ENCODE data around the gene GAPDHS.

DNA sequence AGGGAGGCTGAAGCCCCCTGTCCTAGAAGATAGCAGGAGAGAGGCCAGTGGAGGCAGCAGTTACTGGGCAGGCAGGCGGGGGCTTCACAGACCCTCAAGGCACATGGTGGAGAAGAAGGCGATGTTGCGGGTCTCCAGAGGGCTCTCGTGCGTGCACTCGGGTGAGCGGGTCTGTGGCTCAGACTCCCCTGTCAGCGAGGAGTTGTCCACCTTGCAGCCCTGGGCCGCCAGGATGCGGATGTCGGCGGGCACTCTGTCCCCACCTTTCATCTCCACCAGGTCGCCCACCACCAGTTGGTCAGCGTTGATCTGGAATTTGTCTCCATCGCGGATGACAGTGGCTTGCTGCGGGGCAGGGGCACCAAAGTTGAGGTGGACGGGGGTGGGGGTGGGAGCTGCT lies 27.0 kb downstream of the GAPDHS start:
- TF ChIP-seq, protein P1, sequence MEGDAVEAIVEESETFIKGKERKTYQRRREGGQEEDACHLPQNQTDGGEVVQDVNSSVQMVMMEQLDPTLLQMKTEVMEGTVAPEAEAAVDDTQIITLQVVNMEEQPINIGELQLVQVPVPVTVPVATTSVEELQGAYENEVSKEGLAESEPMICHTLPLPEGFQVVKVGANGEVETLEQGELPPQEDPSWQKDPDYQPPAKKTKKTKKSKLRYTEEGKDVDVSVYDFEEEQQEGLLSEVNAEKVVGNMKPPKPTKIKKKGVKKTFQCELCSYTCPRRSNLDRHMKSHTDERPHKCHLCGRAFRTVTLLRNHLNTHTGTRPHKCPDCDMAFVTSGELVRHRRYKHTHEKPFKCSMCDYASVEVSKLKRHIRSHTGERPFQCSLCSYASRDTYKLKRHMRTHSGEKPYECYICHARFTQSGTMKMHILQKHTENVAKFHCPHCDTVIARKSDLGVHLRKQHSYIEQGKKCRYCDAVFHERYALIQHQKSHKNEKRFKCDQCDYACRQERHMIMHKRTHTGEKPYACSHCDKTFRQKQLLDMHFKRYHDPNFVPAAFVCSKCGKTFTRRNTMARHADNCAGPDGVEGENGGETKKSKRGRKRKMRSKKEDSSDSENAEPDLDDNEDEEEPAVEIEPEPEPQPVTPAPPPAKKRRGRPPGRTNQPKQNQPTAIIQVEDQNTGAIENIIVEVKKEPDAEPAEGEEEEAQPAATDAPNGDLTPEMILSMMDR (conservative IDR thresholded peaks at IDR 0.05): no peak
- no peak for TF ChIP-seq ZFX (IDR thresholded peaks at IDR 0.05)
